Measurements from ENCODE around the gene SLC38A11. TPM values are rescaled to one million over a fixed set of nuclear protein-coding genes. Genes with fewer than 3 reads are reported as not detected.

SLC38A11 gene
- total and polyA plus RNA-seq, 2 experiments from 2014 or later, result not detected

DNA sequence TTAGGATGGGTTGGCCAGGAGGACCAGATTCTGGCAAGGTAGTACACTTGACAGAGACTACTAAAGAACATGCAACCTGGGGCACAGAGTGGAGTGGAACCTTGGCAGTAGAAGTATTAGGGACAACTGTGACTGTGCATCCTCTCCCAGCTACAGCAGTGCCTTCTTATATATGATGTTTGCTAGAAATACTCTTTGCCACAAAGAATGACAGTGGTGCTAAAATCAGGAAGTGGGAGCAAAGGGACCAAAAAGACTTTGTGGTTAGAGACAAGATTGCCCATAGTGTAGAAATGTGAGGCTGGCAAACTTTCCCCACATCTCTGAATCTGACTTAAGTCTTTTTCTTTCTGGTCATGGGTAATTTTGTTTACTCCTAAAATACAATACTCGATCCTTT is 9.4 kb upstream of the SLC38A11 start (continued):
- TF ChIP-seq, protein P1, sequence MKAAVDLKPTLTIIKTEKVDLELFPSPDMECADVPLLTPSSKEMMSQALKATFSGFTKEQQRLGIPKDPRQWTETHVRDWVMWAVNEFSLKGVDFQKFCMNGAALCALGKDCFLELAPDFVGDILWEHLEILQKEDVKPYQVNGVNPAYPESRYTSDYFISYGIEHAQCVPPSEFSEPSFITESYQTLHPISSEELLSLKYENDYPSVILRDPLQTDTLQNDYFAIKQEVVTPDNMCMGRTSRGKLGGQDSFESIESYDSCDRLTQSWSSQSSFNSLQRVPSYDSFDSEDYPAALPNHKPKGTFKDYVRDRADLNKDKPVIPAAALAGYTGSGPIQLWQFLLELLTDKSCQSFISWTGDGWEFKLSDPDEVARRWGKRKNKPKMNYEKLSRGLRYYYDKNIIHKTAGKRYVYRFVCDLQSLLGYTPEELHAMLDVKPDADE (IDR thresholded peaks at IDR 0.05), result no peak
- no peak for TF ChIP-seq EZH2phosphoT487 (IDR thresholded peaks at IDR 0.05; ENCODE audit: unreplicated experiment)

DNA sequence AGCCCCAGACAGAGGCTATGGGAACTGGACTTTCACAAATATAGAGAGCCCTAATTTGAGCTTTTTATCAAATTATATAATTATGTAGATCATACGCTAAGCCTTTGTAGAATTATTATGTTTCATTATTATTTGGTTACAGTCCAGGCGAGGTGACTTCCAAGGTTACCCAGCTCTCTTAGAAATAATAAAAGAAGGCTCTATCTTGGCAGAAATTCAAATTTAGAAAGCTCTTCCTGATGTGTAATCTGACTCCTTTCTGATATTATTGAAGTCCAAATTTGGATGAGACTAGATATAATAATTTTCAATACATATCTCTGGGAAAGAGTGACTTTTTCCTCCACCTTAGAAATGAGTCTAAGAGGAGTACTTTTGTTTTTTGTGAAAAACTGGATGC is 4.8 kb upstream of the SLC38A11 start:
- no peak overlapping the region for H3K27ac ChIP-seq (ENCODE audit: low read depth)
- H3K27me3 ChIP-seq (ENCODE audit: insufficient read depth), result no peaks in the 10 kb centered on the region
- no peak for DNase-seq (ENCODE audit: low spot score)
- H3K79me2 ChIP-seq (replicated peaks; ENCODE audit: insufficient read depth), result no peaks in the 10 kb centered on the region
- no peak overlapping the region for H2AFZ ChIP-seq
- H3F3A ChIP-seq (replicated peaks; ENCODE audit: low read depth), result no peaks in the 10 kb centered on the region
- H3K27ac Mint-ChIP-seq, result no peak overlapping the region
- H3K9me3 Mint-ChIP-seq, result no peaks in the 10 kb centered on the region
- H3K4me2 ChIP-seq, result no peak overlapping the region
- H4K20me1 ChIP-seq (replicated peaks; ENCODE audit: insufficient read depth), result no peaks in the 10 kb centered on the region
- no peak overlapping the region for H3K4me3 ChIP-seq
- no peaks in the 10 kb centered on the region for H3K36me3 Mint-ChIP-seq (ENCODE audit: low read depth)
- H3K4me3 Mint-ChIP-seq, result no peak overlapping the region
- TF ChIP-seq STAT1 (IDR thresholded peaks at IDR 0.05; ENCODE audit: unreplicated experiment) (no peak), CREB1 (CRISPR knock-in tag; IDR thresholded peaks at IDR 0.05; ENCODE audit: low read depth) (no peak), JUNB (IDR thresholded peaks at IDR 0.05; ENCODE audit: unreplicated experiment) (no peak), ZNF114 (CRISPR knock-in tag; IDR thresholded peaks at IDR 0.05) (no peak), EZH2phosphoT487 (IDR thresholded peaks at IDR 0.05; ENCODE audit: unreplicated experiment) (no peak), NANOG (IDR thresholded peaks at IDR 0.05; ENCODE audit: borderline replicate concordance) (no peak), POLR2AphosphoS5 (IDR thresholded peaks at IDR 0.05; ENCODE audit: low read depth) (no peak), EZH2 (IDR thresholded peaks at IDR 0.05; ENCODE audit: low read depth, unreplicated experiment) (no peak)
- TF ChIP-seq, protein P2, sequence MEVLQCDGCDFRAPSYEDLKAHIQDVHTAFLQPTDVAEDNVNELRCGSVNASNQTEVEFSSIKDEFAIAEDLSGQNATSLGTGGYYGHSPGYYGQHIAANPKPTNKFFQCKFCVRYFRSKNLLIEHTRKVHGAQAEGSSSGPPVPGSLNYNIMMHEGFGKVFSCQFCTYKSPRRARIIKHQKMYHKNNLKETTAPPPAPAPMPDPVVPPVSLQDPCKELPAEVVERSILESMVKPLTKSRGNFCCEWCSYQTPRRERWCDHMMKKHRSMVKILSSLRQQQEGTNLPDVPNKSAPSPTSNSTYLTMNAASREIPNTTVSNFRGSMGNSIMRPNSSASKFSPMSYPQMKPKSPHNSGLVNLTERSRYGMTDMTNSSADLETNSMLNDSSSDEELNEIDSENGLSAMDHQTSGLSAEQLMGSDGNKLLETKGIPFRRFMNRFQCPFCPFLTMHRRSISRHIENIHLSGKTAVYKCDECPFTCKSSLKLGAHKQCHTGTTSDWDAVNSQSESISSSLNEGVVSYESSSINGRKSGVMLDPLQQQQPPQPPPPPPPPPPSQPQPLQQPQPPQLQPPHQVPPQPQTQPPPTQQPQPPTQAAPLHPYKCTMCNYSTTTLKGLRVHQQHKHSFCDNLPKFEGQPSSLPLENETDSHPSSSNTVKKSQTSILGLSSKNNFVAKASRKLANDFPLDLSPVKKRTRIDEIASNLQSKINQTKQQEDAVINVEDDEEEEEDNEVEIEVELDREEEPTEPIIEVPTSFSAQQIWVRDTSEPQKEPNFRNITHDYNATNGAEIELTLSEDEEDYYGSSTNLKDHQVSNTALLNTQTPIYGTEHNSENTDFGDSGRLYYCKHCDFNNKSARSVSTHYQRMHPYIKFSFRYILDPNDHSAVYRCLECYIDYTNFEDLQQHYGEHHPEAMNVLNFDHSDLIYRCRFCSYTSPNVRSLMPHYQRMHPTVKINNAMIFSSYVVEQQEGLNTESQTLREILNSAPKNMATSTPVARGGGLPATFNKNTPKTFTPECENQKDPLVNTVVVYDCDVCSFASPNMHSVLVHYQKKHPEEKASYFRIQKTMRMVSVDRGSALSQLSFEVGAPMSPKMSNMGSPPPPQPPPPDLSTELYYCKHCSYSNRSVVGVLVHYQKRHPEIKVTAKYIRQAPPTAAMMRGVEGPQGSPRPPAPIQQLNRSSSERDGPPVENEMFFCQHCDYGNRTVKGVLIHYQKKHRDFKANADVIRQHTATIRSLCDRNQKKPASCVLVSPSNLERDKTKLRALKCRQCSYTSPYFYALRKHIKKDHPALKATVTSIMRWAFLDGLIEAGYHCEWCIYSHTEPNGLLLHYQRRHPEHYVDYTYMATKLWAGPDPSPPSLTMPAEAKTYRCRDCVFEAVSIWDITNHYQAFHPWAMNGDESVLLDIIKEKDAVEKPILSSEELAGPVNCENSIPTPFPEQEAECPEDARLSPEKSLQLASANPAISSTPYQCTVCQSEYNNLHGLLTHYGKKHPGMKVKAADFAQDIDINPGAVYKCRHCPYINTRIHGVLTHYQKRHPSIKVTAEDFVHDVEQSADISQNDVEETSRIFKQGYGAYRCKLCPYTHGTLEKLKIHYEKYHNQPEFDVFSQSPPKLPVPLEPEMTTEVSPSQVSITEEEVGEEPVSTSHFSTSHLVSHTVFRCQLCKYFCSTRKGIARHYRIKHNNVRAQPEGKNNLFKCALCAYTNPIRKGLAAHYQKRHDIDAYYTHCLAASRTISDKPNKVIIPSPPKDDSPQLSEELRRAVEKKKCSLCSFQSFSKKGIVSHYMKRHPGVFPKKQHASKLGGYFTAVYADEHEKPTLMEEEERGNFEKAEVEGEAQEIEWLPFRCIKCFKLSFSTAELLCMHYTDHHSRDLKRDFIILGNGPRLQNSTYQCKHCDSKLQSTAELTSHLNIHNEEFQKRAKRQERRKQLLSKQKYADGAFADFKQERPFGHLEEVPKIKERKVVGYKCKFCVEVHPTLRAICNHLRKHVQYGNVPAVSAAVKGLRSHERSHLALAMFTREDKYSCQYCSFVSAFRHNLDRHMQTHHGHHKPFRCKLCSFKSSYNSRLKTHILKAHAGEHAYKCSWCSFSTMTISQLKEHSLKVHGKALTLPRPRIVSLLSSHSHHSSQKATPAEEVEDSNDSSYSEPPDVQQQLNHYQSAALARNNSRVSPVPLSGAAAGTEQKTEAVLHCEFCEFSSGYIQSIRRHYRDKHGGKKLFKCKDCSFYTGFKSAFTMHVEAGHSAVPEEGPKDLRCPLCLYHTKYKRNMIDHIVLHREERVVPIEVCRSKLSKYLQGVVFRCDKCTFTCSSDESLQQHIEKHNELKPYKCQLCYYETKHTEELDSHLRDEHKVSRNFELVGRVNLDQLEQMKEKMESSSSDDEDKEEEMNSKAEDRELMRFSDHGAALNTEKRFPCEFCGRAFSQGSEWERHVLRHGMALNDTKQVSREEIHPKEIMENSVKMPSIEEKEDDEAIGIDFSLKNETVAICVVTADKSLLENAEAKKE (CRISPR knock-in tag; IDR thresholded peaks at IDR 0.05), result no peak
- TF ChIP-seq, protein P3, sequence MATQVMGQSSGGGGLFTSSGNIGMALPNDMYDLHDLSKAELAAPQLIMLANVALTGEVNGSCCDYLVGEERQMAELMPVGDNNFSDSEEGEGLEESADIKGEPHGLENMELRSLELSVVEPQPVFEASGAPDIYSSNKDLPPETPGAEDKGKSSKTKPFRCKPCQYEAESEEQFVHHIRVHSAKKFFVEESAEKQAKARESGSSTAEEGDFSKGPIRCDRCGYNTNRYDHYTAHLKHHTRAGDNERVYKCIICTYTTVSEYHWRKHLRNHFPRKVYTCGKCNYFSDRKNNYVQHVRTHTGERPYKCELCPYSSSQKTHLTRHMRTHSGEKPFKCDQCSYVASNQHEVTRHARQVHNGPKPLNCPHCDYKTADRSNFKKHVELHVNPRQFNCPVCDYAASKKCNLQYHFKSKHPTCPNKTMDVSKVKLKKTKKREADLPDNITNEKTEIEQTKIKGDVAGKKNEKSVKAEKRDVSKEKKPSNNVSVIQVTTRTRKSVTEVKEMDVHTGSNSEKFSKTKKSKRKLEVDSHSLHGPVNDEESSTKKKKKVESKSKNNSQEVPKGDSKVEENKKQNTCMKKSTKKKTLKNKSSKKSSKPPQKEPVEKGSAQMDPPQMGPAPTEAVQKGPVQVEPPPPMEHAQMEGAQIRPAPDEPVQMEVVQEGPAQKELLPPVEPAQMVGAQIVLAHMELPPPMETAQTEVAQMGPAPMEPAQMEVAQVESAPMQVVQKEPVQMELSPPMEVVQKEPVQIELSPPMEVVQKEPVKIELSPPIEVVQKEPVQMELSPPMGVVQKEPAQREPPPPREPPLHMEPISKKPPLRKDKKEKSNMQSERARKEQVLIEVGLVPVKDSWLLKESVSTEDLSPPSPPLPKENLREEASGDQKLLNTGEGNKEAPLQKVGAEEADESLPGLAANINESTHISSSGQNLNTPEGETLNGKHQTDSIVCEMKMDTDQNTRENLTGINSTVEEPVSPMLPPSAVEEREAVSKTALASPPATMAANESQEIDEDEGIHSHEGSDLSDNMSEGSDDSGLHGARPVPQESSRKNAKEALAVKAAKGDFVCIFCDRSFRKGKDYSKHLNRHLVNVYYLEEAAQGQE (IDR thresholded peaks at IDR 0.05; ENCODE audit: unreplicated experiment), result no peak
- TF ChIP-seq, protein P4, sequence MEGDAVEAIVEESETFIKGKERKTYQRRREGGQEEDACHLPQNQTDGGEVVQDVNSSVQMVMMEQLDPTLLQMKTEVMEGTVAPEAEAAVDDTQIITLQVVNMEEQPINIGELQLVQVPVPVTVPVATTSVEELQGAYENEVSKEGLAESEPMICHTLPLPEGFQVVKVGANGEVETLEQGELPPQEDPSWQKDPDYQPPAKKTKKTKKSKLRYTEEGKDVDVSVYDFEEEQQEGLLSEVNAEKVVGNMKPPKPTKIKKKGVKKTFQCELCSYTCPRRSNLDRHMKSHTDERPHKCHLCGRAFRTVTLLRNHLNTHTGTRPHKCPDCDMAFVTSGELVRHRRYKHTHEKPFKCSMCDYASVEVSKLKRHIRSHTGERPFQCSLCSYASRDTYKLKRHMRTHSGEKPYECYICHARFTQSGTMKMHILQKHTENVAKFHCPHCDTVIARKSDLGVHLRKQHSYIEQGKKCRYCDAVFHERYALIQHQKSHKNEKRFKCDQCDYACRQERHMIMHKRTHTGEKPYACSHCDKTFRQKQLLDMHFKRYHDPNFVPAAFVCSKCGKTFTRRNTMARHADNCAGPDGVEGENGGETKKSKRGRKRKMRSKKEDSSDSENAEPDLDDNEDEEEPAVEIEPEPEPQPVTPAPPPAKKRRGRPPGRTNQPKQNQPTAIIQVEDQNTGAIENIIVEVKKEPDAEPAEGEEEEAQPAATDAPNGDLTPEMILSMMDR (conservative IDR thresholded peaks at IDR 0.05; ENCODE audit: low read depth in 2 of 2), result no peak
- TF ChIP-seq, protein P1 (IDR thresholded peaks at IDR 0.05), result no peak
- no peaks in the 10 kb centered on the region for H3K4me1 ChIP-seq (ENCODE audit: insufficient read depth)
- ATAC-seq, result no peak
- peaks cover 3% of the 10 kb centered on the region; the same call in 2 of the 3 replicates for H3K4me1 Mint-ChIP-seq
- H3K36me3 ChIP-seq (ENCODE audit: insufficient read depth), result no peaks in the 10 kb centered on the region
- no peaks in the 10 kb centered on the region for H3K27me3 Mint-ChIP-seq (ENCODE audit: insufficient read depth, low read depth, poor library complexity)
- 0 out of 2 replicates have a peak, but pooled peaks cover 8% of the 10 kb centered on the region for H3K9me2 ChIP-seq (ENCODE audit: insufficient read depth)

Measured in GM23338 (cell line).